ENCODE results near the gene LSM3. TPM values are rescaled to one million over a fixed set of nuclear protein-coding genes. Genes with fewer than 3 reads are reported as not detected.

Gene LSM3
- total RNA-seq, 2 donors from 2014 or later: 4.9 TPM

- Histone ChIP-seq H3K4me3 (no peak overlapping the region), H3K4me1 (ENCODE audit: control insufficient read depth in 1 of 2, low read depth in 2 of 2) (peaks cover 10 to 17% of the 10 kb centered on the region in 2 donors), H3K27ac (no peak overlapping the region), H3K27me3 (replicated peaks; ENCODE audit: insufficient read depth) (no peaks in the 10 kb centered on the region), H3K36me3 (no peaks in the 10 kb centered on the region), H3K9me3 (no peaks in the 10 kb centered on the region)
- peak; percentile 78 for TF ChIP-seq CTCF (IDR thresholded peaks at IDR 0.05)
- DNase-seq (ENCODE audit: low spot score) (no peak), ATAC-seq (ENCODE audit: insufficient number of reproducible peaks, low FRiP score, low read depth) (no peak)
Measured at GRCh38 chr3:14203521-14204079, 25.0 kb downstream of the LSM3 start.

GRCh38 chr3:14204515-14205284, 26.1 kb downstream of the LSM3 start:
- H3K27ac ChIP-seq: peak overlapping the region in 1 of 2 donors; percentile 28
- no peak for DNase-seq (ENCODE audit: low spot score)

GRCh38 chr3:14206548-14207177, 28.0 kb downstream of the LSM3 start:
- Histone ChIP-seq H3K36me3 (no peaks in the 10 kb centered on the region), H3K27ac (no peak overlapping the region), H3K27me3 (replicated peaks; ENCODE audit: insufficient read depth) (no peaks in the 10 kb centered on the region), H3K4me1 (ENCODE audit: control insufficient read depth in 1 of 2, low read depth in 2 of 2) (peaks cover 10 to 17% of the 10 kb centered on the region in 2 donors), H3K4me3 (no peak overlapping the region), H3K9me3 (no peaks in the 10 kb centered on the region)
- no peak for ATAC-seq (ENCODE audit: insufficient number of reproducible peaks, low FRiP score, low read depth)
- no peak for DNase-seq (ENCODE audit: low spot score)
- TF ChIP-seq CTCF (IDR thresholded peaks at IDR 0.05): no peak

More at GRCh38 chr3:14204515-14205284, 26.1 kb downstream of the LSM3 start:
- Histone ChIP-seq H3K36me3 (no peaks in the 10 kb centered on the region), H3K27me3 (replicated peaks; ENCODE audit: insufficient read depth) (no peaks in the 10 kb centered on the region), H3K4me1 (ENCODE audit: control insufficient read depth in 1 of 2, low read depth in 2 of 2) (peaks cover 10 to 17% of the 10 kb centered on the region in 2 donors), H3K4me3 (peak overlapping the region; percentile 36), H3K9me3 (no peaks in the 10 kb centered on the region)
- TF ChIP-seq CTCF (IDR thresholded peaks at IDR 0.05): no peak
- peak; percentile 8 for ATAC-seq (ENCODE audit: insufficient number of reproducible peaks, low FRiP score, low read depth)

GRCh38 chr3:14208168-14208567, 29.6 kb downstream of the LSM3 start:
- no peak for ATAC-seq (ENCODE audit: insufficient number of reproducible peaks, low FRiP score, low read depth)
- peaks cover 10 to 17% of the 10 kb centered on the region in 2 donors for H3K4me1 ChIP-seq (ENCODE audit: control insufficient read depth in 1 of 2, low read depth in 2 of 2)
- H3K27me3 ChIP-seq (replicated peaks; ENCODE audit: insufficient read depth): no peaks in the 10 kb centered on the region
- no peaks in the 10 kb centered on the region for H3K36me3 ChIP-seq
- H3K9me3 ChIP-seq: no peaks in the 10 kb centered on the region
- no peak for TF ChIP-seq CTCF (IDR thresholded peaks at IDR 0.05)
- H3K27ac ChIP-seq: no peak overlapping the region
- DNase-seq (ENCODE audit: low spot score): no peak
- no peak overlapping the region for H3K4me3 ChIP-seq

GRCh38 chr3:14208977-14209394, 30.4 kb downstream of the LSM3 start:
- no peak for TF ChIP-seq CTCF (IDR thresholded peaks at IDR 0.05)
- Histone ChIP-seq H3K27ac (no peak overlapping the region), H3K9me3 (no peaks in the 10 kb centered on the region), H3K4me1 (ENCODE audit: control insufficient read depth in 1 of 2, low read depth in 2 of 2) (peaks cover 5 to 12% of the 10 kb centered on the region in 2 donors), H3K36me3 (no peaks in the 10 kb centered on the region), H3K4me3 (no peak overlapping the region), H3K27me3 (replicated peaks; ENCODE audit: insufficient read depth) (no peaks in the 10 kb centered on the region)
- ATAC-seq (ENCODE audit: insufficient number of reproducible peaks, low FRiP score, low read depth) (no peak), DNase-seq (ENCODE audit: low spot score) (no peak)

Measured in thoracic aorta (tissue), 2 donors.